Esophagus muscularis mucosa (tissue), 4 donors: Measurements from ENCODE around the gene DNAH17. TPM values are rescaled to one million over a fixed set of nuclear protein-coding genes. Genes with fewer than 3 reads are reported as not detected.

Experiments
- DNase-seq: peaks from one replicate; pipeline ENCODE4 v3.0.0-alpha.2; 2017; ENCODE audit errors: extremely low spot score
- H3K27ac ChIP-seq, 4 donors: fragments of 200-600 bp; sonication (generic); replicated peaks in 1 of 4; 1 replicate in 3 of 4; 2 replicates in 1 of 4; pipeline ENCODE4 v1.5.1; 2016 to 2019; ENCODE audit warnings: mild to moderate bottlenecking in 1 of 4
- H3K27me3 ChIP-seq, 4 donors: fragments of 200-600 bp; sonication (generic); one replicate each; pipeline versions ENCODE4 v1.5.1 to v1.6.0; 2016 to 2019
- H3K36me3 ChIP-seq, 4 donors: fragments of 200-600 bp; sonication (generic); one replicate each; pipeline ENCODE4 v1.5.1; 2016 to 2019
- H3K4me1 ChIP-seq, 4 donors: fragments of 200-600 bp; sonication (generic); one replicate each; pipeline ENCODE4 v1.5.1; 2016 to 2019
- H3K4me3 ChIP-seq, 4 donors: fragments of 200-600 bp; sonication (generic); 1 replicate in 2 of 4; 2 replicates in 2 of 4; pipeline ENCODE4 v1.5.1; 2016 to 2019; ENCODE audit warnings: mild to moderate bottlenecking in 4 of 4, moderate library complexity in 1 of 4
- H3K9me3 ChIP-seq, 4 donors: fragments of 200-600 bp; sonication (generic); 1 replicate in 3 of 4; 2 replicates in 1 of 4; pipeline ENCODE4 v1.5.1; 2016 to 2019
- EP300 ChIP-seq: sonication (generic); formaldehyde crosslinking; IDR thresholded peaks from one replicate; pipeline ENCODE4 v1.6.1; 2017; ENCODE audit warnings: antibody characterized with exemption
- POLR2A ChIP-seq: fragments of 450-650 bp; IDR thresholded peaks from one replicate; pipeline ENCODE4 v1.6.1; 2017; ENCODE audit warnings: antibody characterized with exemption, moderate library complexity, mild to moderate bottlenecking, low read depth
- POLR2AphosphoS5 ChIP-seq, 2 donors: sonication (generic); formaldehyde crosslinking; IDR thresholded peaks; one replicate each; pipeline ENCODE4 v1.6.1; 2017; ENCODE audit warnings: antibody characterized with exemption in 2 of 2
- WGBS: methylation state at CpG from one replicate; pipeline ENCODE4 v1.1.5; 2018; 5-methylcytosine and 5-hydroxymethylcytosine counted together
- intact Hi-C: fragments of 100-400 bp; cut with DNase I; formaldehyde crosslinking; loops from one replicate; pipeline ENCODE4 v1.15.1; 2023
- total RNA-seq, 4 donors: library from RNA; depleted of rRNA; stranded (reverse); fragments of >200 nt; gene quantifications; one replicate each; pipeline versions ENCODE4 v1.1.0 to v1.2.1, GENCODE V29; 2016
- TF ChIP-seq, protein P1 (sequence below), 3 experiments: fragments of 200-600 bp in 2 of 3; fragments of 450-650 bp in 1 of 3; sonication (generic) in 2 of 3; IDR thresholded peaks; one replicate each; pipeline ENCODE4 v1.5.1; 2017 to 2019; ENCODE audit warnings: antibody characterized with exemption in 3 of 3, mild to moderate bottlenecking in 2 of 3, moderate library complexity in 1 of 3

DNAH17 gene
- total RNA-seq, 4 donors from 2014 or later = not detected

DNA sequence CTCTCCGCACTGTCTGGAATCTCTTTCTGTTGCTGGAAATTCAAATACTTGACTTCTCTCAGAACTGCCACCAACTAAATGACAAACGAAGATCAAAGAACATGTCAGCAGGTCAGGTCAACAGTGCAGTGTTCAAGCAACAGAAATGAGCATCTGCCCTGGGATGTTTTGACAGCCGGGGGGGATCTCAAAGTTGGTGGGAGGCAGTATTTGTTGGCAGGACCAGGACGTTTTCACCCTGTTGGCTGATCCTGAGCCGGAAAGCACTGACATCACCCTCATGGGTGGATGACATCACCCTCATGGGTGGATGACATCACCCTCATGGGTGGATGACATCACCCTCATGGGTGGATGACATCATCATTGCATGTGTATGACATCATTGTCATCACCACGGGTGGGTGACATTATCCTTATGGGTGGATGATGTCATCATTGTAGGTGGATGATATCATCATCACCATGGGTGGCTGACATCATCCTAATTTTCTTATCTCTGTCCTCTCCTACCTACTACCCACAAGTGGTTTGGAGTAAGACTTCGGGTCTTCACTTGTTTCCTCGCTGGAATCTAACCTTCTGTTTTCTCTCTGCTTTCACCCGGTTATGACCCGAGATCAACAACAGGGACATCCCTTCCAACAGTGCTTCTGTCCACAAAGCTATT is 18.9 kb downstream of the DNAH17 start:
- no peak overlapping the region for H3K27ac ChIP-seq
- no peaks in the 10 kb centered on the region for H3K36me3 ChIP-seq
- peaks cover 0 to 12% (median 0%) of the 10 kb centered on the region in 4 donors for H3K27me3 ChIP-seq
- intact Hi-C loops = no loop called here
- no peak for DNase-seq
- H3K4me3 ChIP-seq = no peak overlapping the region
- H3K9me3 ChIP-seq = no peaks in the 10 kb centered on the region
- TF ChIP-seq POLR2A (no peak), EP300 (no peak)
- TF ChIP-seq, protein P1, sequence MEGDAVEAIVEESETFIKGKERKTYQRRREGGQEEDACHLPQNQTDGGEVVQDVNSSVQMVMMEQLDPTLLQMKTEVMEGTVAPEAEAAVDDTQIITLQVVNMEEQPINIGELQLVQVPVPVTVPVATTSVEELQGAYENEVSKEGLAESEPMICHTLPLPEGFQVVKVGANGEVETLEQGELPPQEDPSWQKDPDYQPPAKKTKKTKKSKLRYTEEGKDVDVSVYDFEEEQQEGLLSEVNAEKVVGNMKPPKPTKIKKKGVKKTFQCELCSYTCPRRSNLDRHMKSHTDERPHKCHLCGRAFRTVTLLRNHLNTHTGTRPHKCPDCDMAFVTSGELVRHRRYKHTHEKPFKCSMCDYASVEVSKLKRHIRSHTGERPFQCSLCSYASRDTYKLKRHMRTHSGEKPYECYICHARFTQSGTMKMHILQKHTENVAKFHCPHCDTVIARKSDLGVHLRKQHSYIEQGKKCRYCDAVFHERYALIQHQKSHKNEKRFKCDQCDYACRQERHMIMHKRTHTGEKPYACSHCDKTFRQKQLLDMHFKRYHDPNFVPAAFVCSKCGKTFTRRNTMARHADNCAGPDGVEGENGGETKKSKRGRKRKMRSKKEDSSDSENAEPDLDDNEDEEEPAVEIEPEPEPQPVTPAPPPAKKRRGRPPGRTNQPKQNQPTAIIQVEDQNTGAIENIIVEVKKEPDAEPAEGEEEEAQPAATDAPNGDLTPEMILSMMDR (IDR thresholded peaks at IDR 0.05) = no peak
- 85% methylated on average over 10 of the region's 10 CpGs for WGBS
- H3K4me1 ChIP-seq = peaks cover 0 to 5% (median 0%) of the 10 kb centered on the region in 4 donors

DNA sequence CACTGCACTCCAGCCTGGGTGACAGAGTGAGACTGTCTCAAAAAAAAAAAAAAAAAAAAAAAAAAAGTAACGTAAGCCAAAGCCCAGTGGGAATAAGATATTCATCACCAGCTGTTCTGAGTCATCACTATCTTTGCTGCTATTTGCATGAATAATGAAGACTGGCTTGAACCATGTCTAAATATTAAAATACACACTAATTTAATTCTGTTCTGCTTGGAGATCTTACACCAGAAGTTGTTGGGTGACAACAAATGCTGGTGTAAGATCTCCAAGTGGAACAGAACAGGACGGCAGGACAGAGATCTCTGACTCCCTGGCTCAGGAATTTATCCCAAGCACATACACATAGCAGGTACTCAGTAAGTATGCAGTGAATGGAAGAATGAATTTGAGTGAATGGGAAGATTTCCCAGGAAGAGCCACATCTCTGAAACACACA is 19.6 kb downstream of the DNAH17 start:
- H3K4me3 ChIP-seq = no peak overlapping the region
- DNase-seq = no peak
- 16% methylated on average over 2 of the region's 2 CpGs for WGBS
- no peaks in the 10 kb centered on the region for H3K9me3 ChIP-seq
- H3K27me3 ChIP-seq = peaks cover 0 to 12% (median 0%) of the 10 kb centered on the region in 4 donors
- H3K27ac ChIP-seq = no peak overlapping the region
- intact Hi-C loops = no loop called here
- no peaks in the 10 kb centered on the region for H3K36me3 ChIP-seq
- peaks cover 0 to 1% (median 0%) of the 10 kb centered on the region in 4 donors for H3K4me1 ChIP-seq
- TF ChIP-seq POLR2AphosphoS5 (IDR thresholded peaks at IDR 0.05) (no peak), EP300 (no peak), POLR2A (no peak)
- TF ChIP-seq, protein P1 (IDR thresholded peaks at IDR 0.05) = no peak

DNA sequence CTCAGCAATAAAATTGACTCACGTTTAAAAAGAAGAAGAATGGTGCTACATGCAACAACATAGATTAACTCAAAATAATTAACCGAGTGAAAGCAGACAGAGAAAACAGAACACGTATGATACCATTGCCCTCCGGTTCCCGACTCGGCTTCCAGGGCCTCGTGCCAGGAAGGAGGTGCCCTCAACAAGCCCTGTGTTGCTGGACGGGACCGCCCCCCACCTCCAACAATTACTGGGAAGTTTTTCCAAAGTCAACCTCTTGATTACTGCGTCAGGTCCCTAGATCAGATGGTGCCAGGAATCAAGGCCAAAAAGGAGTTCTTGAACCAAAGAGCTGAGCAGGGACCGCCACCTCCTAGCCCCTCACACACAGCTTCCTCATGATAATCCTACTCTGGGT is 20.4 kb downstream of the DNAH17 start:
- WGBS = 85% methylated on average over 11 of the region's 11 CpGs
- DNase-seq = no peak
- TF ChIP-seq, protein P1 (IDR thresholded peaks at IDR 0.05) = no peak
- no peak for TF ChIP-seq POLR2A
- TF ChIP-seq EP300 = no peak
- TF ChIP-seq POLR2AphosphoS5 (IDR thresholded peaks at IDR 0.05) = no peak

DNA sequence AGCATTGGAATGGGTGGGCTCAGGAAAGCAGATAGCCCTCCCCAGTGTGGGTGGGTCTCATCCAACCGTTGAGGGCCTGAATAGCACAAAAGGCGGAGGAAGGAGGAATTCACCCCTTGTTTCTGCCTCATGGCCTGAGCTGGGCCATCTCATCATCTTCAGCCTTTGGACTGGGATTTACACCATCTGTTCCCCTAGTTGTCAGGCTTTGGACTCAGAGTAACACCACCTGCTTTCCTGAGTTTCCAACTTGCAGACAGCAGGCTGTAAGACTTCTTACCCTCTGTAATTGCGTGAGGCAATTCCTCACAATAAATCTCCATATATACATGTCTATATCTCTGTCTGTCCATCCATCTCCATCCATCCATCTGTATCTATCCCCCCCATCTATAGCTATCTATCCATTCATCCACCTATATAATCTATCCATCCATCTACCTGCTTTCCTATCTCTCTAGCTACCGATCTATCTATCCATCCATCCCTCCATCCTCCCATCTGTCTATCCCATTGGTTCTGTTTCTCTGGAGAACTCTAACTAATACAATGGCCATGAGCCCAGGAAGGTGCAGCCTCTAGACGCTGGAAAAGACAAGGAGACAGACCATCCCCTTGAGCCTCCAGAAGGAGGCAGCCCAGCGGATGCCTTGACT is 21.3 kb downstream of the DNAH17 start:
- intact Hi-C loops = no loop called here
- TF ChIP-seq EP300 = no peak
- Histone ChIP-seq H3K27ac (no peak overlapping the region), H3K4me3 (no peak overlapping the region), H3K27me3 (peaks cover 0 to 12% (median 0%) of the 10 kb centered on the region in 4 donors), H3K4me1 (no peaks in the 10 kb centered on the region), H3K9me3 (no peaks in the 10 kb centered on the region), H3K36me3 (no peaks in the 10 kb centered on the region)
- WGBS = 74% methylated on average over 6 of the region's 6 CpGs
- no peak for DNase-seq

More for the DNA sequence above, 20.4 kb downstream of the DNAH17 start:
- no peaks in the 10 kb centered on the region for H3K4me1 ChIP-seq
- peaks cover 0 to 12% (median 0%) of the 10 kb centered on the region in 4 donors for H3K27me3 ChIP-seq
- H3K36me3 ChIP-seq = no peaks in the 10 kb centered on the region
- H3K4me3 ChIP-seq = no peak overlapping the region
- H3K27ac ChIP-seq = no peak overlapping the region
- intact Hi-C loops = no loop called here
- no peaks in the 10 kb centered on the region for H3K9me3 ChIP-seq

DNA sequence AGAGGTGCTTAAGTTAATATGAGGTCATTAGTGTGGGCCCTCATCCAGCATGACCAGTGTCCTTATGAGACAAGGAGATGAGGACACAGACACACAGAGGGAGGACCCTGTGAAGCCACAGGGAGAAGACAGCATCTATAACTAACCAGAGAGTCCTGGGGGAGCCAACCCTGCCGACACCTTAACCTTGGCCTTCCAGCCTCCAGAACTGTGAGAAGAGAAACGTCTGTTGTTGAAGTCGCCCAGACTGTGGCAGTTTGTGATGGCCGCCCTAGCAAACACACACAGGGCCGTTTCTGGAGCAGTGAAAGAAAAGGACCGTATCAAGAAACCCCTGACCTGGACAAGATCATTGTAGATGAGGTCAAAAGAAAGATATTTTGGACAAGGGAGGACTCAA is 26.7 kb downstream of the DNAH17 start:
- 96% methylated on average over 5 of the region's 6 CpGs for WGBS
- no peaks in the 10 kb centered on the region for H3K36me3 ChIP-seq
- peaks cover 0 to 4% (median 0%) of the 10 kb centered on the region in 4 donors for H3K9me3 ChIP-seq
- H3K4me3 ChIP-seq = no peak overlapping the region
- no peaks in the 10 kb centered on the region for H3K4me1 ChIP-seq
- H3K27me3 ChIP-seq = no peaks in the 10 kb centered on the region
- no peak for TF ChIP-seq POLR2AphosphoS5 (IDR thresholded peaks at IDR 0.05)
- TF ChIP-seq EP300 = no peak
- TF ChIP-seq POLR2A = no peak
- TF ChIP-seq, protein P1 (IDR thresholded peaks at IDR 0.05) = no peak
- intact Hi-C loops = no loop called here
- H3K27ac ChIP-seq = no peak overlapping the region
- DNase-seq = no peak
